NCI-H1092 treated with DMSO at 0.1 percent for 48 hours (cell line): ENCODE data around the gene ACSF3.
"Not testable (repeated sequence)": the region's sequence is repeated elsewhere in the genome, so short reads cannot be mapped to it uniquely, and the experiment has no call there.

Experiments
- DNase-seq: peaks from one replicate; lab custom pipeline; 2025; lab: John Stamatoyannopoulos, UW

Gene ACSF3

DNA sequence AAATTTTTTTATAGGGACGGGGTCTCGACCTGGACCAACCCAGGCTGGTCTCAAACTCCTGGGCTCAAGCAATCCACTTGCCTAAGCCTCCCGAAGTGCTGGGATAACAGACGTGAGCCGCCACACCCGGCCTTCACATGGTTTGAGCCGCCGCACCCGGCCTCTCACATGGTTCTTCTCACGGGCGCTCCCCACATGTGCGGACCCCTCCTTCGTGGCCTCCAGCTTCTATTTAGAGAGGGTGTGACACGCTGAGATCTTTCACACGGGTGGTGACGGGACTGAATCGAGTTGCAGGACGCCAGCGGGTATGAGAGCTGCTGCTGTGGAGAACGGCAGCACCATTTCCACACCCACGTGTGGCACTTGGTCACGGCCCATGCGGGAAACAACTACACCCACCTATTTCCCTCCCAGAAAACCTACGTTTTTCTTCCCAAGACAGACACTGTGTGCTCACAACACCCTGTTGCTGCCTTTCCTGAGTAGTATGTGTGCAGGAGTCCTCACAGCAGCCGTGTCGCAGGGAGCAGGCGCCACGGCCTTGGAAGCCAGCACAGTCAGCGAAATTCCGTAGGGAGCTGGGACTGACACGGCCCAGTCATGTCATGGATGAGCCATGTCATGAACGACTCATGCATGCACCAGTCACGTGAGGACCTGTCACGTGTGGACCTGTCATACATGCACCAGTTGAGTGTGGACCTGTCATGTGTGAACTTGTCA, 20.1 kb upstream of the ACSF3 start:
- no peak for DNase-seq

DNA sequence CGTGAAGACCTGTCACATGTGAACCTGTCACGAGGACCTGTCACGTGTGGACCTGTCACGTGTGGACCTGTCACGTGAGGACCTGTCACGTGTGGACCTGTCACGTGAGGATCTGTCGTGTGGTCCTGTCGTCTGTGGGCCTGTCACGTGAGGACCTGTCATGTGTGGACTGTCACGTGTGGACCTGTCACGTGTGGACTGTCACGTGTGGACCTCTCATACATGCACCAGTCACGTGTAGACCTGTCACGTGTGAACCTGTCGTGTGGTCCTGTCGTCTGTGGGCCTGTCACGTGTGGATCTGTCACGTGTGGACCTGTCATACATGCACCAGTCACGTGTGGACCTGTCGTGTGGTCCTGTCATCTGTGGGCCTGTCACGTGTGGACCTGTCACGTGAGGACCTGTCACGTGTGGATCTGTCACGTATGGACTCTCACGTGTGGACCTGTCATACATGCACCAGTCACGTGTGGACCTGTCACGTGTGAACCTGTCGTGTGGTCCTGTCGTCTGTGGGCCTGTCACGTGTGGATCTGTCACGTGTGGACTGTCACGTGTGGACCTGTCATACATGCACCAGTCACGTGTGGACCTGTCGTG, 19.5 kb upstream of the ACSF3 start:
- not testable (repeated sequence) for DNase-seq

DNA sequence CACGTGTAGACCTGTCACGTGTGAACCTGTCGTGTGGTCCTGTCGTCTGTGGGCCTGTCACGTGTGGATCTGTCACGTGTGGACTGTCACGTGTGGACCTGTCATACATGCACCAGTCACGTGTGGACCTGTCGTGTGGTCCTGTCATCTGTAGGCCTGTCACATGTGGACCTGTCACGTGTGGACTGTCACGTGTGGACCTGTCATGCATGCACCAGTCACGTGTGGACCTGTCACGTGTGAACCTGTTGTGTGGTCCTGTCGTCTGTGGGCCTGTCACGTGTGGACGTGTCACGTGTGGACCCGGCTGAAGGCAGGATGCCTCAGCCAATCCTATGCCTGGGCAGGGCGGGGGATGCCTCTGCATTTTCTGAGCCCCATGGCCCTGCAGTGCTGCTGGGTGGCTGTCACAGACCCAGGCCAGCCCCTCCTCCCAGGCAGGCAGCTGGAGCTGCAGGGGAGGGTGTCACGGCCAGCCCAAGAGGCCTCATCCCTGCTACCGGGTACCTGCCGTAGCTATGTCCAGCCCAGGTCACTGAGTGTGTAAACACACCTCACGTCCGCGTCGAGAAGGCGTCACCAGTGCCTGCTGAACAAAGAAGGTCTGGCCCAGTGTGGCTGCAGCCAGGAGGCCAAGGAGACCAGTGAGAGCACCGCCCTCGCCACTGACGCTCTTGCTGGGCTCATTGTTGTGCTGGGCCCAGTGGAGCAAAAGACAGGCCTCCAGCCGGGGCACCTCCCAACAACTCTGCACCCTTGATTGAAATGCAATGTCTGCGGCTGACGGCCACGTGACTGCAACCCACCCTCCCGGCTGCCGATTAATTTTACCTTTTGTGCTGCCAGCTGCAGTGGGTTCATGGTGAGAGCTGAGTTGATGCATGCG, 18.6 kb upstream of the ACSF3 start:
- no peak for DNase-seq

DNA sequence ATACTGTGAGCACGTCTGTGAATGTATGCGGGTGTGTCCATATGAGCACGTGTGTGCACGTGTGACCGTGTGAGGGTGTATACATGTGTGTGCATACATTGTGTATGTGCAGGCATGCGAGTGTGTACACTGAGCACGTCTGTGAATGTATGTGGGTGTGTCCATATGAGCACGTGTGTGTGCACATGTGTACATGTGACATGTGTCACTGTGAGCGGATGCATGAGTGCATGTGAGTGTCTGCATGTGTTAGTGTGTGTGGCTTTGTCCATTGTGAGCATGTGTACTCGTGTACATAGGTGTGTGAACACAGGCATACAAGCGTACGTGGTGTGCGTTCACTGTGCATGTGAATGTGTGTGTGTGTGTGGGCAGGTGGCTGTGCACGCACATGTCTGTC, 17.5 kb upstream of the ACSF3 start:
- DNase-seq, result no peak

DNA sequence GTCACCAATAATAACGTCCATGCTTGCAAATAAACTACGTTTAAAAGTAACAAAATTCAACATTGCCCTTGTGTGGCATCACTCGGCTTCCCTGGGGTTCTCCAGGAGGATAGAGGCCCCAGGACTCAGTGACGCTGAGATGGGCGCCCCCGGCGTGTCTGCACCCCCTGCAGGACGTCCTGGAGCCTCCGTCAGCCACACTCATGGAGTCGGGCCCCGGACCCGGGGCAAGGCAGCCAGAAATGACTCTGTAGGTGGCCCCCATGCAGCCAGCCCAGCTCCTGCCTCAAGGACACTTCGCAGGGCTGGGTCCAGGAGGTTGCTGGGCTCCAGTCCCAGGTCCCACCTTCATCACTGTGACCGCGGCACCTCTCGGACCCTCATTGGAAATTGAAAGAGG, 16.6 kb upstream of the ACSF3 start:
- DNase-seq, result no peak

DNA sequence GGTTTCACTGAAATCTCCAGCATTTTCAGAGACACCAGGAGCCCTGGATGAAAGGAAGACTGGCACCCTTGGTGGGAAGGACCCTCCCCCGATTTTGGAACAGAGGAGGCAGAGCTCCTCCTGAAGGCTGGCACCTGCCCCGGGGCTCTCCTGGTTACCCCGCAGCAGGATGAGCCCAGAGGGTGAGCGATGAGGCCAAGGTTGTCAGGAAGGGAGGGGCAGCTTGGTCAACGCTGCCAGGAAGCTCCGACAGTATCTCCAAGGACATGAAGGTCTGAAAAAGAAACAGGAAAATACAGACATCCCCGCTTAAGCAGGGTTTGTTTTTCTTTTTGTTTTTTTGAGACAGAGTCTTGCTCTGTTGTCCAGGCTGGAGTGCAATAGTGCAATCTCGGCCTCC, 15.5 kb upstream of the ACSF3 start:
- no peak for DNase-seq

DNA sequence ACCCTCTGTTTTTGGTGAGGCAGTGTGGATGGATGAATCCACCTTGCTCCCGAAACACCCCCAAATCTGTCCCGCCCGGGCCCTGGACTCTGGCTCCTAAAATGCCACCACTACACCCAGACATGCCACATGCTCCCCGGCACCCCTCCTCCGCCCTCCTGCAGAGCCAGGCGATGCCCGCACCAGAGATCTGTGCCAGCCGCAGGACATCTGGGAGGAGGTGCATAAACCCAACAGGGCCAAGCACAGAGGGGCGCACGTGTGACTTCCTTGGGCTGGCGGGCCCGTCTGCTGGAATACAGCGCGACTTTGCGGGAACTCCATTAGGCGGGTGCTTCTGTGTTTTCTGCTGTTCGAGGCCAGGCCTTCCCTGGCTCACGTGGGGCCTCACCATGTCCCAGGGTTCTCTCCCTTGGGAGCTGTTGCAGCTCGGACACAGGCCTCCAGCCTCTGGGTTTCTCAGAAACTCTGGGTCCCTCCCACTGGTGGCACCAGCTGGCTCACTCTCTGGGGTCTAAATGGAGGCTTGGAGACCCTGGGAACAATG, 14.1 kb upstream of the ACSF3 start:
- no peak for DNase-seq

DNA sequence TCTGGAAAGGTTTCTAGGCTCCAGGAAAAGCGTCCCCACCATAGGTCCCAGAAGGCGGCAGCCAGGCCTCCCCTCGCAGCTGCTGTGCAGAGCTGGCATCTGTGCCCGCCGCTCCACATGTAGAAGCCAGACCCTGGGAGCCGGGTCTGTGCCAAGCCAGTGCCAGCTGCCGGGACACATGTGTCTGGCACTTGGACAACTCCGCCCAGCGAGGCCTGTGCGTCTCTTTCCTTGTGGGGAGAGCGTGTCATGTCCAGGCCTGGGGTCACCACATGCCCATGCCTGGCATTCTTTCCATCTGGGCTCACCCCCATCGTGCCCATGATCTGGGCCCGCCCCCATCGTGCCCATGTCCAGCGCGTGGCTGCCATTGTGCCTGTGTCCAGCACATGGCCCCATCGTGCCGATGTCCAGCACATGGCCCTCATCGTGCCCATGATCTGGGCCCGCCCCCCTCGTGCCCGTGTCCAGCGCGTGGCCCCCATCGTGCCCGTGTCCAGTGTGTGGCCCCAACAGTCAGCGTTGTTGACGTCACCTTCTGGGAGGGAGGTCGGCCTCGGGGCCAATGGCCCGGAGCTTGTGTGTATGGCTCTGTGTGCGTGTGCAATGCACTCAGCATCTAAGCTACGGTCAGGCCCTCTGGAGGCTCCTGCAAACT, 13.3 kb upstream of the ACSF3 start:
- no peak for DNase-seq

DNA sequence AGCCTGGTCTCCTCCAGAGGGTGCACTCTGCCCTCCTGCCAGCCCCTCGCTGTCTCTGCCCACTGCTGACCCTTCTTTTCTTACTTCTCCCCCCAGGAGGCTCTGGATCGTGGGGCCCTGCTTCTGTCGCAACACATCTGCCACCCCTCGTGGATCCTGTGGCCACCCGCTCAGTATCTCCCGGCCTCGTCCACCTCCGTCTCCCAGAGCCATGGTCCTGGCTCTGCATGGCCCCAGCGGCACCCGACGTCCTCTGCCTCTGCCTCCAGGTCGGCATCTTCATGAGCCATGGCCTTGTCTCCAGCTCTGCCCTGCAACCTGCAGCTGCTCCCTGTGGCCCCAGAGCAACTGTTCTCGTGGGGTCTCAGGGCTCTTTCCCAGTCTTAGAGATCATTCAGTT, 12.1 kb upstream of the ACSF3 start:
- no peak for DNase-seq

DNA sequence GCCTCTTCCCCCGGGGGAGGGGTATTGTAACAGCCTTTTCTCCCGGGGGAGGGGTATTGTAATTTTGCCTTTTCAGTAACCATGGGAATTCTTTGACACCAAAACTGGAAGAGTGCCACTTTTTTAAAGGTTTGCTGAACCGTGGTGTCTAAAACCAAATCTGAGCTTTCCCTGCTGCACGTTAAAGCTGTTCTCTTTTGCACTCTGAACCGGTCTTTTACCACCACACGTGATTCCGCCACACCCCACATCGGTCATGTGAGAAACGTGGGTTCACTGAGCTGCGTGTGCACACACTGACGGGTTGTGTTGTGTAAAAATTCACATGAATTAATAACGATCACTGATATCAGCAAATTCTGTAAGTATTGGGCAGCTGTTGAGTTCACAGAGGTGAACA, 9.2 kb upstream of the ACSF3 start:
- no peak for DNase-seq

DNA sequence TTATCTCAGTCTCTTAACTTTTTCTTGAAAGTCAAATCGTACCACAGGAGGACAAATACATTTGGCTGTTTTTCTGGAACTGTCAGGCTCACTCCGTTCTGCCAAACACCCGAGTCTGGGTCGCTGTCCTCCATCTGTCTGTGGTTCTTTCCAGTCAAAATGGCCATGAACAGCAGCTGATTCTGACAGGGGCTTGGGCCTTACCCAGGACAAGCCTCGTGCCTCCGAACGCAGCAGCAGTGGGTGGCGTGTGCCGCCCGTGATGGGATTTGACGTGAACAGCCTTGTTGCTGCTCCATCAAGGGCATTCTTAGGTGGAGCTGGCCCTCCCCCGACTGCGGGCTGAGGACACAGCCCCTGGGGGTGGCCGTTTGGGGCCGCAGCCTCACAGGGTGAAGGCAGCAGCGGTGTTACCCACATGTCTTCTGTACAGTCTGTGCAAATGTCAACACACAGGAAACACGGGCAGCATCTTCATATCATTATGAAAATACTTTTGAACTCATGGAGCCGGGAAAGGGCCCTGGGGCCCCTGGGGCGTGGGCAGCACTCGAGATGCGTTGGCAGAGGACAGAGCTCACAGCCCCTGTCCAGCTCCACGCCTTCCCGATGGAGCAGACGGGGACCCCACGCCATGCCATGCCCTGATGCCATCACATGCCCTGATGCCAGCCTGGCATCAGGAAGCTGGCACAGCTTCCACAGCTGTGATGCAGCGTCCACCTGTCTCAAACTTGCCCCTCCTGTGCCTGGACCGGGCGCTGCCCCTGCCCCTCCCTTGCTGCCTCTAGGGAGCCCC, 8.6 kb upstream of the ACSF3 start:
- DNase-seq, result no peak

DNA sequence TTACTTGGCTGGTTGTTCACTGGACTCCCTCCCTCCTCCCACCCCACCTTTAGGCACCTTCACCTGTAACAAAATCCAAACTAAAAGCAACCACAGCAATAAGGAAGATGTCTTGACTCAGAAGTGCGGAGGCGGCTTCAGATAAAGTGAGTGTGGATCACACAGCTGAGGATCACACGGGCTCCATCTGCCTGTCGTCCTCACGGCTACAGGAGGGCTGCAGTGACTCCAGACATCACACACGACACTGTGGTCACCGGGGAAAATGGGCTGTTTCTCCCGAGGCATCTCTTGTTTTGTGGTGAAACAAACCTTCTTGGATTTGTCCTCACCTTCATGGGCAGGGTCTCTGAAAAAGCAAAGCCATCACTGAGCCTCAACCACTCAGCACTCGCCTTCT, 7.9 kb upstream of the ACSF3 start:
- no peak for DNase-seq

DNA sequence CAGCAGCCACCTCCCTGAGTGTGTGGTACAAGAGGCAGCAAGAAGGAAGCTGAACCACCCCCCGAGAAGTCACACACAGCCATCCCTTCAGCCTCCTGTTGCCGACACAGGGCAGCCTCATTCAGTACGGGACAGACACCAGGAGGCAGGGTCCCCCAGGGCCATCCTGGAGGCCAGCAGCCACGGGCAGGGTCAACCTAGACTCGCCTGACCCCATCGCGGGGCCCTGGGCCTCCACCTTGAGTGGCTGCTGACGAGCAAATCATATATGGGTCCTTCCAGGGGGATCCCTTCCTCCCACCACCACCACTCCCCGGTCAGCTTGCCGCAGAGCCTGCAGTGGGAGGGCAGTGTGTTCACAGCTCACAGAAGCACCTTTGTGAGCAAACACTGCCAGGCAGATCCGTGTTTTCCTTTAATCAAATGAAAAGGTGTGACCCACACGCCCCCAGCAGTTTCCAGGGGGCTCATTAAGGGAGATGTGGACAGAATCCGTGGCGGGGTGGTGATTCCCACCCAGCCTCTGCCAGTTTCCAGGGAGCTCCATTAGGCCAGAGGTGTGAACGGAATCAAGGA, 5.6 kb upstream of the ACSF3 start:
- no peak for DNase-seq

DNA sequence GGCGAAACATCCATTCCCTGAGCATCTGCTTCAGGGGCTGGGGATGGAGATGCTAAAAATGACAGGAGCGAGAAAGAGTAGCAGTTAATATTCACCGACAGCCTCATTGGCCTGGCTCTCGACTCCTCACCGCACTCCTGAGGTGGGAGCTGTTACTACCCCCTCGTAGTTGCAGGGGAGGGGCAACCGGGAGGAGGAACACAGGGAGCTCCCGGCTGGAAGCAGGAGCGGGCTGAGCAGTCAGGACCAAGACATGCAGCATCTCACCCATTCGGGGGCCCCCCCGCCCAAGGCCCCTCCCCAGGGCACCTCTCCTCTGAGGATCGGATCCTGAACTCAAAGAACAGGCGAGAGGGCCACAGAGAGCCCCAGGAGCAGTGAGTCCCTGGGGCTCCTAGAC, 4.5 kb upstream of the ACSF3 start:
- DNase-seq, result no peak

DNA sequence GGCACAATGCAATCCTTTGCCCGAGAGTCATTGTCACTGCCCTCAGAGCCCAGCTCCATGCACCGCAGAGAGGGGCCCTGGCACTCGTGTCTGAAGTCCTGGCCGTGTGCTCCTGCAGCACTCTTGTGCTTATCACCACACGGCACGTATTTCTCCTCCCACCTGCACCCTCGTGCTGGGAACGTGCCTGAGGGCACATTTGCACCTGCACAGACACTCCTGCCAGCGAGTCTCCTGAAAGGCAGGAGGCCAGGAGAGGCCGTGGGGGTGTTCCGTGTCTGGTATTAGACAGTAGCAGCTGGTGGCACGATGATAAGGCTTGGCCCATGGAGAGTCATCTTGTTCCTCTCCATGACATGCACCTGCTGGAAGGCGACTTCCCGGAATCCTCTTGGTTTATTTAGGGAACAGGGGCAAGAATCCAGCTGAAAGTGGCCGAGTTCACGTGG, 3.4 kb upstream of the ACSF3 start:
- DNase-seq, result peak; percentile 57

DNA sequence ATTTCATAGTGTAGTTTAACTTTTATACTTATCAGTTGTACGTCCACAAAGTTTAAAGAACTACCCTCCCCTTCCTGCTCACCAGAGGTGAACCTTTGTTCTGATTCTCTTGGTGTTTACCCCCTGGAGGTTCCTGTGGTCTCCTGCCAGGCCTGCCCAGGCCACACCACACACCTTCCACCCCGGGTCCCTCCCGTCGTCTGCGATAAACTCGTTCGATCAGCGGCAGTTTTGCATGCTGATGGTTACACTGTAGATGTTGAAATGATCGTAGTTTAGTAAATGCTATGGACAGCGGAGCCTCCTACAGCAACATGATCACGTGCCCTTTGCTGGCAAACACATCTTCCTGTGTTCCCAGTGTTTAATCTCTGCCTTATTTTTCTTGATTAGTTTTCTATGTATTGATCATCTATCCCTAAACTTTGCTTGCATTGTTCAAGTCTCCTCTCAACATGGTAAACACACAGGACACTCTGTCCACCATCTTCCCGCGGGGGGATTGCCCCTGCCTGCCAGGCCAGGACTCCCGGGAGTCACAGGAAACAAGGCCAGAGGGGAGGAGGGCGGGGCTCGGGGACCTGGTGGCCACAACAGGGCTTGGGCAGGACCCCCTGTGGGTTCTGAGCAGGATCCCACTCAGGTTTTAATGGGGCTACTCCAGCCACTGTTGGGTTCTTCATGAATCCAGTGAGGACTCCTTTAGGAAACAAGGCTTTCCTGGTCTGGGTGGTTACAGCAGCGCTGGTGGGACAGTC, 2.8 kb upstream of the ACSF3 start:
- peak; percentile 41 for DNase-seq

DNA sequence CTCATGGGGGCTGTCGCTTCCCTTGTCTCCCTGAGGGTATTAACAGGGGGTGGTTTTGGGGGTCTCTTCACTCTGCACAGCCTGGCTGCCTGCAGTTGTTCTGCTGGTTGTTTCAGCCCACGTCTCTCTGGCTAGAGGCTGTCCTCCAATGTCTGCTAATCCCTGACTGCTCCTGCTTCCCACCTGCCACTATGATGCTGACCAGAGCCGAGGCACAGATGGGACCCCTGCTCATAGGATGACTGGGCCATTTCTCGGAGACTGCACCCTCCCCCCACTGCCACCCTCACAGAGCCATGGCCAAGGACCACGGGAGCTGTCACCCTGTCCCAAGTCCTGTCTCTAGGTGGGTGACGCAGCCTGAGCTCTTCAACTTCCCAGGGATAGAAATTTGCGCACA, 1.6 kb upstream of the ACSF3 start:
- no peak for DNase-seq

DNA sequence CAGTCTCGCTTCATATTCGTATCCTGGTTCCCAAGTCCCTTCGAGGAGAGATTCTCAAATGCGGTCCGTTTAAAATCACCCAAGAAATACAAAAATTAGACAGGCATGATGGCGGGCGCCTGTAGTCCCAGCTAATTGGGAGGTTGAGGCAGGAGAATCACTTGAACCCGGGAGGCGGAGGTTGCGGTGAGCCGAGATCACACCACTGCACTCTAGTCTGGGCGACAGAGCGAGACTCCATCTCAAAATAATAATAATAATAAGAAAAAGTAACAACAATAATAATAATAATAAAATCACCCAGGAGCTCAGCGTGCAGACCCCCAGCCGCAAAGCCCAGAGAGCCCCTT, 425 bp upstream of the ACSF3 start:
- not testable (repeated sequence) for DNase-seq

DNA sequence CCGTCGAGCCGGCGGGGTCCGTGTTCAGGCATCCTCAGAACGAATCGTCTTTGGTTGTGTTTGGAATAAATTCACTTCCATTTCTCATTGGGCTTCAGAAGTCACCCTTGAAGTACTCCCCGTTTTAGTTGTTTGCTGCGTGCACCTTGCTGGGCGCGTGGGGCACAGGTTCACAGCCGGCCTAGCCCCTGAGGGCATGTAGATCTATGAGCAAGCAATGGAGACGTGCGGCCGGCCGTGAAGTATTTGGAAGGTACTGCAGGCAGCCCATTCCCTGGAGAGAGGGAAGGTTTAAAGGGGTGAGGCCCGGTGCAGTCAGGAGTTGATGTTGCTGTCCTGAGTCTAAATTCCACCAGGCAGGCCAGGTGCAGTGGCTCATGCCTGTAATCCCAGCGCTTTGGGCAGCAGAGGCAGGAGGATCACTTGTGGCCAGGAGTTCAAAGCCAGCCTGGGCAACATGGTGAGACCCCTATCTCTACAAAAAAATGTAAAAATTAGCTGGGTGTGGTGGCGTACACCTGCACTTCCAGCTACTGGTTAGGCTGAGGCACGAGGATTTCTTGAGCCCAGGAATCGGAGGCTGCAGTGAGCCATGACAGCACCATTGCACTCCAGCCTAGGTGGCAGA, 714 bp downstream of the ACSF3 start:
- DNase-seq, result no peak

DNA sequence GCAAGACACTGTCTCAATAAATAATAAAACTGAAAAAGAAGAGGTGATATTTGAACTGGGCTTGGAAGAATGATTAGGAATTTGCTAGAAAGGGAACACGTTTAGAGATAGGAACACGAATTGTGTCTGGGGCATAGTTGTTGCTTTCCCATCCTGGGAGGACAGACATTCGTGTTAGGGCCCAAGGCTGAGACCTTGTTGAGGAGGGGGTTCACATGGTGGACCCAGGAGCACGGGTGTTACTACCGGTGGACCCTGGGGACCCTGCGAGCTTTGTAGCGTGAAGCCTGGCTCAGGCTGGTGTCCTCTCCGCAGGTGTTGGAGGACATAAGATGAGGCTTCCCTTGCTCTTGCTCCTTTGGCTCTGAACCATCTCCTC, 1.2 kb downstream of the ACSF3 start:
- no peak for DNase-seq
